PC-3 (cell line): ENCODE results near the gene RBM20.

Experiments used
- EZH2 ChIP-seq: fragments of 300-600 bp; sonication (generic); IDR thresholded peaks from one replicate; pipeline ENCODE4 v1.6.1; 2017; ENCODE audit warnings: antibody characterized with exemption, mild to moderate bottlenecking, low read length; ENCODE audit not compliant: unreplicated experiment
- TF ChIP-seq, protein P1 (sequence below): fragments of 300-600 bp; sonication (generic); conservative IDR thresholded peaks from 2 replicates; pipeline ENCODE4 v1.5.1; 2017; ENCODE audit warnings: antibody characterized with exemption, low read depth, mild to moderate bottlenecking, low read length

DNA sequence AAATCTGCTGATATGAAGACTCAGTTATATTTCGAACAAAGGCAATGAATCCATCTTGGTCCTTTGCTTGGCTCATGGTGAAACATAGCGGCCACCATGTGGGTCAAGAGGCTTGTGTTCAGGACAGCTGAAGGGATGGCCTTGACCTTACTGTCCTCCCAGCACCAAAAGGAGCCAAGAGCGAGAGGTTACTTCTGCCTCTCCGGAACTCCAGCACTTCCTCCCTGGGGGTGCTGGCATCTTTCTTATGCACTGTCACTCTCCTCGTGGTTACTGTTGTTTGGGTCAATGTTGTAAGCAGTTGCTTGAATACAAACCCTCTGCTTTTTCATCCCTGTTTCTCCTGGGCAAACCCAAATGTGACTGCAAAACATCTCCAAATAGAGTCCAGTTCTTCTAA lies 100.6 kb downstream of the RBM20 start:
- TF ChIP-seq, protein P1, sequence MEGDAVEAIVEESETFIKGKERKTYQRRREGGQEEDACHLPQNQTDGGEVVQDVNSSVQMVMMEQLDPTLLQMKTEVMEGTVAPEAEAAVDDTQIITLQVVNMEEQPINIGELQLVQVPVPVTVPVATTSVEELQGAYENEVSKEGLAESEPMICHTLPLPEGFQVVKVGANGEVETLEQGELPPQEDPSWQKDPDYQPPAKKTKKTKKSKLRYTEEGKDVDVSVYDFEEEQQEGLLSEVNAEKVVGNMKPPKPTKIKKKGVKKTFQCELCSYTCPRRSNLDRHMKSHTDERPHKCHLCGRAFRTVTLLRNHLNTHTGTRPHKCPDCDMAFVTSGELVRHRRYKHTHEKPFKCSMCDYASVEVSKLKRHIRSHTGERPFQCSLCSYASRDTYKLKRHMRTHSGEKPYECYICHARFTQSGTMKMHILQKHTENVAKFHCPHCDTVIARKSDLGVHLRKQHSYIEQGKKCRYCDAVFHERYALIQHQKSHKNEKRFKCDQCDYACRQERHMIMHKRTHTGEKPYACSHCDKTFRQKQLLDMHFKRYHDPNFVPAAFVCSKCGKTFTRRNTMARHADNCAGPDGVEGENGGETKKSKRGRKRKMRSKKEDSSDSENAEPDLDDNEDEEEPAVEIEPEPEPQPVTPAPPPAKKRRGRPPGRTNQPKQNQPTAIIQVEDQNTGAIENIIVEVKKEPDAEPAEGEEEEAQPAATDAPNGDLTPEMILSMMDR = no peak
- TF ChIP-seq EZH2 = no peak
